ENCODE data around the gene CNTNAP2. TPM values are rescaled to one million over a fixed set of nuclear protein-coding genes. Genes with fewer than 3 reads are reported as not detected.

Gene CNTNAP2
- total RNA-seq, 1 experiment from 2014 or later, result 60.0 TPM

DNA sequence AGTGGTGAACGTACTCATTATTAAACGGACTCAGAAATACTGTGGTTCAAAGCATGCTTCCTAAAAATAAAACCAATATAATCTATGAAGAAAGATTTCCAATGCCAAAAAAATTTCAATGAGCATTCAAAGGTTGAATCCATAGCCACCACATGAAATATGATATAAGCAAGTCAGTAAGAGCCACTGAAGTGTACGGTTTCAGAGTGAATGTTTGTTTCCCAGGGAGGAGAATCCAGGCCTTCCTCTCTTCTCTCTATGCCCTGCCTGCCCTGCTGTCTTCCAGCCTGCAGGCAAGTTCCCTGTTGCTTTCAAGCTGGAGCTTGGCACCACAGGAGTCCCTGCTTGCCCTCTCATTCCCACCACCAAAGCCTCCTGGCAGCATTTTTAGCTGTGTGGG lies 1302.4 kb downstream of the CNTNAP2 start:
- DNase-seq (ENCODE audit: low spot score), result no peak
- Histone ChIP-seq H3K27me3 (replicated peaks; ENCODE audit: insufficient read depth, low read depth, low read length, poor library complexity) (no peaks in the 10 kb centered on the region), H3K4me1 (ENCODE audit: insufficient read depth, low read length, poor library complexity, severe bottlenecking) (no peaks in the 10 kb centered on the region), H3K4me3 (ENCODE audit: low read depth, low read length, poor library complexity, severe bottlenecking) (no peak overlapping the region), H3K9me3 (ENCODE audit: low read depth, low read length, poor library complexity, severe bottlenecking) (no peaks in the 10 kb centered on the region), H3K36me3 (ENCODE audit: insufficient read depth, low read length, poor library complexity, severe bottlenecking) (no peaks in the 10 kb centered on the region), H3K27ac (ENCODE audit: low read depth, low read length, poor library complexity, severe bottlenecking) (no peak overlapping the region)
- ChIA-PET POLR2A (ENCODE audit: low non-redundant PET) (no interaction called here), CTCF (no interaction called here)
- intact Hi-C loops (cut with micrococcal nuclease; ENCODE audit: unreplicated experiment), result no loop called here
- no TSS peak for BruUV-seq (replicated peaks)
- TF ChIP-seq EZH2 (IDR thresholded peaks at IDR 0.05; ENCODE audit: borderline replicate concordance, low read depth, low read length, poor library complexity, severe bottlenecking), result no peak
- TF ChIP-seq, protein P1, sequence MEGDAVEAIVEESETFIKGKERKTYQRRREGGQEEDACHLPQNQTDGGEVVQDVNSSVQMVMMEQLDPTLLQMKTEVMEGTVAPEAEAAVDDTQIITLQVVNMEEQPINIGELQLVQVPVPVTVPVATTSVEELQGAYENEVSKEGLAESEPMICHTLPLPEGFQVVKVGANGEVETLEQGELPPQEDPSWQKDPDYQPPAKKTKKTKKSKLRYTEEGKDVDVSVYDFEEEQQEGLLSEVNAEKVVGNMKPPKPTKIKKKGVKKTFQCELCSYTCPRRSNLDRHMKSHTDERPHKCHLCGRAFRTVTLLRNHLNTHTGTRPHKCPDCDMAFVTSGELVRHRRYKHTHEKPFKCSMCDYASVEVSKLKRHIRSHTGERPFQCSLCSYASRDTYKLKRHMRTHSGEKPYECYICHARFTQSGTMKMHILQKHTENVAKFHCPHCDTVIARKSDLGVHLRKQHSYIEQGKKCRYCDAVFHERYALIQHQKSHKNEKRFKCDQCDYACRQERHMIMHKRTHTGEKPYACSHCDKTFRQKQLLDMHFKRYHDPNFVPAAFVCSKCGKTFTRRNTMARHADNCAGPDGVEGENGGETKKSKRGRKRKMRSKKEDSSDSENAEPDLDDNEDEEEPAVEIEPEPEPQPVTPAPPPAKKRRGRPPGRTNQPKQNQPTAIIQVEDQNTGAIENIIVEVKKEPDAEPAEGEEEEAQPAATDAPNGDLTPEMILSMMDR (conservative IDR thresholded peaks at IDR 0.05; ENCODE audit: low read depth, low read length), result no peak

DNA sequence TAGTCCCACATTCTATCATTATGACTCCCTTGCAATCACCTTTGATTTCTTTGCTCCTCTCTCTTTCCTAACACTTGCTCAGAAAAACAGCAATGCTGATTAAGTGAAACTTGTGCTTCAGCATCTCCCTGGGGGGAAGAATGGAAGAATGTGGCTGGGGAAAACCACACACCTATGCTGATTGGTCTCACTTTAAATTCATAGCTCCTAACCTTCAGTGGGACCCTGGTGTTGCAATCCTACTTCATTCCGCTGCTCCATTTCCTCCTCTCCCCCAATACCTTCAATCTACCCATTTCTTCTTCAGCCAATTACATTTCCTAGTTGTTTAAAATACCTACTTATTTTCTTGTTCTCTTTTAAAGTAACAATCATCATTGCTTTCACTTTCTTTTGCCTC lies 1307.3 kb downstream of the CNTNAP2 start:
- POLR2A ChIA-PET (ENCODE audit: low non-redundant PET), result no interaction called here
- intact Hi-C loops (cut with micrococcal nuclease; ENCODE audit: unreplicated experiment), result no loop called here
- BruUV-seq (replicated peaks), result no TSS peak
- H3K27me3 ChIP-seq (replicated peaks; ENCODE audit: insufficient read depth, low read depth, low read length, poor library complexity), result no peaks in the 10 kb centered on the region
- H3K9me3 ChIP-seq (ENCODE audit: low read depth, low read length, poor library complexity, severe bottlenecking), result no peaks in the 10 kb centered on the region
- no peak for TF ChIP-seq EZH2 (IDR thresholded peaks at IDR 0.05; ENCODE audit: borderline replicate concordance, low read depth, low read length, poor library complexity, severe bottlenecking)
- TF ChIP-seq, protein P1 (conservative IDR thresholded peaks at IDR 0.05; ENCODE audit: low read depth, low read length), result no peak
- no peaks in the 10 kb centered on the region for H3K36me3 ChIP-seq (ENCODE audit: insufficient read depth, low read length, poor library complexity, severe bottlenecking)
- H3K4me1 ChIP-seq (ENCODE audit: insufficient read depth, low read length, poor library complexity, severe bottlenecking), result no peaks in the 10 kb centered on the region
- CTCF ChIA-PET, result no interaction called here
- H3K4me3 ChIP-seq (ENCODE audit: low read depth, low read length, poor library complexity, severe bottlenecking), result no peak overlapping the region
- H3K27ac ChIP-seq (ENCODE audit: low read depth, low read length, poor library complexity, severe bottlenecking), result no peak overlapping the region
- no peak for DNase-seq (ENCODE audit: low spot score)

DNA sequence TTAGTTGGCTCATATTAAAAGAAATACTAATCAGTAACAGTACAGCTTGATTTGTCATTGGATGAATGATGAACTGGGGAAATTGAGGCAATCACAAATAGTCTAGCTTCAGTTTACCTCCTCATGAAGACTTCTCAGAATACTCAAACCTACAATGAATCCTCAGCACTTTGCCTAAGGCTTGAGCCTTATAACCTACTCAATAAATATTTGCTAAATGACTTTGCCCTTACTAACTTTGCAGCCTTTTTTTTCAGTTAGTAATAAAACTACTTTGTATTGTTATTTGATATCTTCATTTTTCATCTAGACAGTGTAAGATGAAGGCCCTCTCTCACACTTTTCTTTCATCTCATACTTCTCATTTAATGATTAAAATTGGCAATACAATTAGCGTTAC lies 1311.5 kb downstream of the CNTNAP2 start:
- no TSS peak for BruUV-seq (replicated peaks)
- CTCF ChIA-PET, result no interaction called here

More for the DNA sequence above, 1311.5 kb downstream of the CNTNAP2 start:
- POLR2A ChIA-PET (ENCODE audit: low non-redundant PET), result no interaction called here
- no peaks in the 10 kb centered on the region for H3K36me3 ChIP-seq (ENCODE audit: insufficient read depth, low read length, poor library complexity, severe bottlenecking)
- no peak overlapping the region for H3K27ac ChIP-seq (ENCODE audit: low read depth, low read length, poor library complexity, severe bottlenecking)
- intact Hi-C loops (cut with micrococcal nuclease; ENCODE audit: unreplicated experiment), result no loop called here
- H3K4me3 ChIP-seq (ENCODE audit: low read depth, low read length, poor library complexity, severe bottlenecking), result no peak overlapping the region
- TF ChIP-seq, protein P1 (conservative IDR thresholded peaks at IDR 0.05; ENCODE audit: low read depth, low read length), result no peak
- TF ChIP-seq EZH2 (IDR thresholded peaks at IDR 0.05; ENCODE audit: borderline replicate concordance, low read depth, low read length, poor library complexity, severe bottlenecking), result no peak
- no peak for DNase-seq (ENCODE audit: low spot score)
- H3K9me3 ChIP-seq (ENCODE audit: low read depth, low read length, poor library complexity, severe bottlenecking), result no peaks in the 10 kb centered on the region
- no peaks in the 10 kb centered on the region for H3K4me1 ChIP-seq (ENCODE audit: insufficient read depth, low read length, poor library complexity, severe bottlenecking)
- no peaks in the 10 kb centered on the region for H3K27me3 ChIP-seq (replicated peaks; ENCODE audit: insufficient read depth, low read depth, low read length, poor library complexity)
